GF-D8 (cell line): ENCODE results near the gene TTC16.

Experiments
- DNase-seq: peaks from one replicate; lab custom pipeline; 2025; lab: John Stamatoyannopoulos, UW

TTC16 gene

GRCh38 chr9:127720031-127720864 lies 4.4 kb downstream of the TTC16 start:
- DNase-seq = no peak

- no peak for DNase-seq
Measured at GRCh38 chr9:127720865-127721227, 5.0 kb downstream of the TTC16 start.

DNA sequence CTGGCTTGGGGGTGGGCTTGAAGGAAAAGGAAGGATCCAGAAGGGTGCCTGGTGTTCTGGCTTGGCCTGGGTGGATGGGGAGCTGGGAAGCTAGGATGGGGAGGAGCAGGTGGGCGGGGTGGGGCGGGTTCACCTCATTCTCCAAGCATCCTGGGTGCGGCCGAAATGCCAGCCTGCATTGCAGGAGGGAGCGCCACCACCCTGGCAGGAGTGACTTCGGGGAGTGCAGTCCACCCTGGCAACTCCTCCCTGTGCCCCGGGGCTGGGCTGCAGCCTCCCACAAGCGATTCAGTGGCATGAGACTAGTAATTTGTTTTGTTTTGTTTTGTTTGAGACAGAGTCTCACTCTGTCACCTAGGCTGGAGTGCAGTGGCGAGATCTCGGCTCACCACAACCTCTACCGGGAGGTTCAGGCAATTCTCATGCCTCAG lies 5.5 kb downstream of the TTC16 start:
- no peak for DNase-seq

- DNase-seq = no peak
Measured at GRCh38 chr9:127722055-127722745, 6.3 kb downstream of the TTC16 start.

DNA sequence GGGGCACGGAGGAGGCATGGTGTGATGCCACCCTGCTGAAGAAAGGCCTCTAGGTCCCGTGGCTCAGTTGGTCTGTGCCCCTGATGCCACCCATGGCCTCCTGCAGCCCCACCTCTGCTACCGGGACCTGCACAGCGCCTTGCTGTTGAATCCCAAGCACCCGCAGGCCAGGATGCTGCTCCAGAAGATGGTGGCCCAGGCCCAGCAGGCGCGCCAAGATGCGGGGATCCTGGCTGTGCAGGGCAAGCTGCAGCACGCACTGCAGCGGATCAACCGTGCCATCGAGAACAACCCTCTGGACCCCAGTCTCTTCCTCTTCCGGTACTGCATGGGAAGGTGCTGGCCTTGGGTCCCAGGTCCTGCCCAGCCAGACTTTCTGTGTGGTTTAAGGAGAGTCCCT lies 7.1 kb downstream of the TTC16 start:
- no peak for DNase-seq

GRCh38 chr9:127723444-127723843 lies 7.6 kb downstream of the TTC16 start:
- DNase-seq = no peak

- DNase-seq = no peak
Measured at GRCh38 chr9:127724012-127724411, 8.1 kb downstream of the TTC16 start.

DNA sequence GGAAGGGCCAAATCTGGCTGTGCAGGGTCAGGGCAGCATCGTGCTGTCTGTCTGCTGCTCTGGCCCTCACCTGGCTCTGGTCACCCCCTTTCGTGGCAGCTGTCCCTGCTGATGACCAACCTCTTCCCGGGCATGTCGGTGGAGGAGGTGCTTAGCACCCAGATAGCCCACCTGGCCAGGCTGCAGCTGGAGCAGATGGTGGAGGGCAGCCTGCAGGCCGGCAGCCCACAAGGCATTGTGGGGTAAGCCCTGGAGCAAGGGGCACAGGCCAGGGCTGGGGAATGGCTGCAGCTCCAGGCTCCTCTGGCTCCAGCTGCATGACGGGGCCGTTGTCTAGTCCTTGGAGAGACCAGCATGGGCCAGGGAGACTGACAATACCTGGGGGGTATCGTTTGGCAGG lies 11.0 kb downstream of the TTC16 start:
- no peak for DNase-seq

- no peak for DNase-seq
Measured at GRCh38 chr9:127728808-127729207, 12.9 kb downstream of the TTC16 start.

DNA sequence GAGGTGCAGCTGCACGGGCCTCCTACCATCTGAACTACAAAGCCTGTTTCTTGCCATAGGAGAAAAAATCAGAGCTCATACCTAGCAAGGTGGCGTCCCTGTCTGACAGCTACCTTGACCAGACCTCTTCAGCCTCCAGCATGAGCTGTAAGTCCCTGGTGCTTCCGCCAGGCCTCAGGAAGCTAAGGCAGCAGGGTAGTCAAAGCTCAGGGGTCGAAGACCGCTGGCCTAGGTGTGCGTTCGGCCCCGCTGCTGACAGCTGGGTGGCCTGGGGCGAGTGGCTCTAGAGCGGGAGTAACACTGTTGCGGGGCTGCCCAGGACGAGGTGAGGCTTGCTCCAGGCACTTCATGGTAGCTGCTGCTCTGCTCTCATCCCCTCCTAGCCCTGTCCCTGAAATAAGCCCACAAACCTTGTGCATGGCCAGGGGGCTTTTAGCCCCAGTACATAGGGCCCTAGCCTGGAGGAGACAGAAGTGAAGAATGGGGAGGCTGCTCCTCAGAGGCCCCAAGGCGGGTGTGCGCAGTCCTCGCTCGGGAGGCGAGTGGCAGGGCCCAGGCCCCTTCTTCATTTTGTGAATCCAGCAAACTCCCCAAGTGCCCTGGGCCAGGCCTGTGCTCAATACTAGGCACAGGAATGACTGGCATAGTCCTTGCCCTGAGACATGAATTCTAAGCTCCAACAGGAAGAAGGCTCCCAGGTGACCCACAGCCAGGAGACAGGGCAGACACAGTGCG lies 13.8 kb downstream of the TTC16 start:
- DNase-seq = no peak

GRCh38 chr9:127730262-127730661 lies 14.4 kb downstream of the TTC16 start:
- no peak for DNase-seq

- no peak for DNase-seq
Measured at GRCh38 chr9:127730799-127731410, 15.0 kb downstream of the TTC16 start.

- DNase-seq = no peak
Measured at GRCh38 chr9:127731938-127732337, 16.1 kb downstream of the TTC16 start.

DNA sequence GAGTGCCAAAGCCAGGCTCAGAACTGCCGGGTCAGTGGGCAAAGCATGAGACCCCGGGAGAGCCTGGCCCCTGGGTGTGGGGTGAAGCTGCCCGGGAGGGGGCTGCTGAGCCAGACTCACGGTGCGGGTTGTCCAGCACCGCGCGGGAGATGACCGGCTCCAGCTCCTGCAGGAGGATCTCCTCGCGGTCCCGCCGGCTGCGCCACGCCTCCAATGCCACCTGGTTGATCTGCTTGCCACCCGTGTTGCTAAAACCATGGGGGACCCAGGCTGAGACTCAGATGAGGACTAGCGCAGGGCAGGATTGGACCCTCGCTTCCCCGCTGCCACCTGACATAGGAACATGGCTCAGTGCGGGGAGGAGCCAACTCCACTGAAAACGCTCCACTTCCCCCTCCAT lies 16.6 kb downstream of the TTC16 start:
- no peak for DNase-seq

GRCh38 chr9:127733614-127734013 lies 17.7 kb downstream of the TTC16 start:
- no peak for DNase-seq

- no peak for DNase-seq
Measured at GRCh38 chr9:127734247-127734746, 18.4 kb downstream of the TTC16 start.

DNA sequence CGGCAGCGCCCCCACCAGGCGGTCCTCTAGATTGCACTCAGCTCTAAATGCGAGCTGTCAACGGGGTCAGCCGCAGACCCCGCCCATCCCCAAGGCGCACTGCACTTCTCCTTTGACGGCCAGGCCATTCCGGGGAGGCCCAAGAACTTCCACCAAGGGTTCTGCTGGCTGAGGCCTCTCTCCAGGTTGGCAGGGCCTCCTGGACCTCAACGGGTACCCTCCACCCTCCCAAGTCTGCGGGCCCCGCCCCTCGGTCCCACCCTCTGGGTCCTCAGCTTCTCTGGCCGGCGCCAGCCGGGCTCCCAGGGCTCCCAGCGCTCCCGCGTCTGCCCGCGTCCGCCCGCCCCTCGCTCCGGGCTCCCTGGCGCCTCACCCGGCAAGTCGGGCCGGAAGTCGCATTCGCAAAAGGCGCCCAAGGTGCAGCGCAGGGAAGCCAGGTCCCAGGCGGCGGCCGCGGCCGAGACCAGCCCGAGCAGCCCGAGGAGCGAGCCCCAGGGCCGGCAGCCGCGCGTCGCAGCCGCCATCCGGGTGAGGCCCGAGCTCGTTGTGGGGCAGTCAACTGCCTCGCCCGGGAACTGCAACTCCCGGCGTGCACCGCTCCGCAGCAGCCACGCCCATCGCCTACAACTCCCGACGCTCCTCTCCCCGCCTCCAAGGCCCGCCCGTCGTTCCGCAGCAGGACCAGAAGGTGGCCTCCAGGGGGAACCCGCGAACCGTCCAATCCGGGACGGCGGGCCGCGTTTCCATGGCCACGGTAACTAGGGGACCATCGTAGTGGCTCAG lies 19.1 kb downstream of the TTC16 start, which contains the start of gene TOR2A:
Gene TOR2A, minus strand, starts transcription at position 548 of the 783 bp plus-strand sequence. Its CDS starts 24 bp downstream, at position 524.
- DNase-seq = peak; percentile 88

GRCh38 chr9:127735530-127736185 lies 19.8 kb downstream of the TTC16 start:
- DNase-seq = no peak

DNA sequence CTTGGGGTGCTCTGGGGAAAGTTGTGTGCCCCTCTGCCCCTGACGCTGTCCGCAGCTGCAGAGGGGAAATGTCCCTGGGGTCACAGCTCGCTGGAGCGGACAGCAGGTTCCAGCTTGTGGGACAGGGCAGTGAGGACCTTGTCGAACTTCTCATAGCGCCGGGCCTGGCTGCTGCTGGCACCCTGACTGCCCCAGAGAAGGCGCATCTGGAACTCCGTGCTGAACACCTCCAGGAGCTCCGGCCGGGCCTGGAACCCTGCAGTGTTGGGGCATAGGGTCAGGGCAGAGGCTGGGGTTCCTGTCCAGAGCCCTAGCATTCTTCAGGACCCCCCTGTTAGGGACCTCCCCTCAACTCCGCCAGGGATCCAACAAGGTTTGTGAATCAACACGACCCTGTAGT lies 22.8 kb downstream of the TTC16 start:
- no peak for DNase-seq

- DNase-seq = no peak
Measured at GRCh38 chr9:127739614-127740330, 23.9 kb downstream of the TTC16 start.
